ENCODE results near the gene MAP3K2. TPM values are rescaled to one million over a fixed set of nuclear protein-coding genes. Genes with fewer than 3 reads are reported as not detected.
A peak's percentile ranks its signal among the peaks of the same experiment; 100 is the strongest.

Gene MAP3K2
- total RNA-seq, 4 donors from 2014 or later: 38.8 to 70.2 (median 52.0) TPM

- DNase-seq: no peak
- H3K4me1 ChIP-seq: peaks cover 3 to 37% (median 14%) of the 10 kb centered on the region in 4 donors
Observed at GRCh38 chr2:127388423-127389164, 819 bp upstream of the MAP3K2 start.

GRCh38 chr2:127386764-127387654 is 766 bp downstream of the MAP3K2 start:
- TF ChIP-seq CTCF (IDR thresholded peaks at IDR 0.05) (peak in 1 of 6 experiments; percentile 6), POLR2A (IDR thresholded peaks at IDR 0.05) (no peak)
- Histone ChIP-seq H3K36me3 (no peaks in the 10 kb centered on the region), H3K9me3 (no peaks in the 10 kb centered on the region), H3K27ac (peak overlapping the region; percentile 99 to 100 (median 100)), H3K4me1 (peaks cover 3 to 42% (median 16%) of the 10 kb centered on the region in 4 donors), H3K27me3 (no peaks in the 10 kb centered on the region), H3K4me3 (peak overlapping the region; percentile 86 to 97 (median 94))
- peak; percentile 87 to 94 (median 92) for DNase-seq

More at GRCh38 chr2:127388423-127389164, 819 bp upstream of the MAP3K2 start:
- Histone ChIP-seq H3K27ac (peak overlapping the region; percentile 99 to 100 (median 100)), H3K36me3 (no peaks in the 10 kb centered on the region), H3K27me3 (no peaks in the 10 kb centered on the region), H3K4me3 (peak overlapping the region; percentile 86 to 97 (median 94)), H3K9me3 (no peaks in the 10 kb centered on the region)
- no peak for TF ChIP-seq CTCF (IDR thresholded peaks at IDR 0.05)
- TF ChIP-seq POLR2A (IDR thresholded peaks at IDR 0.05): no peak

GRCh38 chr2:127386246-127386645 is 1.5 kb downstream of the MAP3K2 start:
- Histone ChIP-seq H3K4me1 (peaks cover 3 to 42% (median 16%) of the 10 kb centered on the region in 4 donors), H3K27ac (peak overlapping the region in 2 of 4 donors; percentile 100), H3K27me3 (no peaks in the 10 kb centered on the region), H3K4me3 (peak overlapping the region in 2 of 4 donors; percentile 86 to 97), H3K36me3 (no peaks in the 10 kb centered on the region), H3K9me3 (no peaks in the 10 kb centered on the region)
- no peak for TF ChIP-seq POLR2A (IDR thresholded peaks at IDR 0.05)
- TF ChIP-seq CTCF (IDR thresholded peaks at IDR 0.05): no peak
- no peak for DNase-seq

- DNase-seq: no peak
- Histone ChIP-seq H3K36me3 (no peaks in the 10 kb centered on the region), H3K9me3 (no peaks in the 10 kb centered on the region), H3K27me3 (no peaks in the 10 kb centered on the region), H3K4me3 (no peak overlapping the region), H3K27ac (no peak overlapping the region), H3K4me1 (peaks cover 3 to 45% (median 16%) of the 10 kb centered on the region in 4 donors)
- no peak for TF ChIP-seq CTCF (IDR thresholded peaks at IDR 0.05)
- TF ChIP-seq POLR2A (IDR thresholded peaks at IDR 0.05): no peak
Observed at GRCh38 chr2:127384529-127384928, 3.2 kb downstream of the MAP3K2 start.

GRCh38 chr2:127382831-127383230 is 4.9 kb downstream of the MAP3K2 start:
- H3K27me3 ChIP-seq: no peaks in the 10 kb centered on the region
- TF ChIP-seq CTCF (IDR thresholded peaks at IDR 0.05) (no peak), POLR2A (IDR thresholded peaks at IDR 0.05) (no peak)
- H3K36me3 ChIP-seq: no peaks in the 10 kb centered on the region
- no peaks in the 10 kb centered on the region for H3K9me3 ChIP-seq
- no peak overlapping the region for H3K4me3 ChIP-seq
- DNase-seq: no peak
- no peak overlapping the region for H3K27ac ChIP-seq
- H3K4me1 ChIP-seq: peaks cover 0 to 31% (median 8%) of the 10 kb centered on the region in 4 donors
